Choroid plexus epithelial cell (primary cell): ENCODE data around the gene HIVEP3.

Experiments
- DNase-seq: peaks from one replicate; pipeline ENCODE4 v3.0.0-alpha.2; 2010; ENCODE audit warnings: low read depth
- H3K4me3 ChIP-seq: 2 replicates; pipeline ENCODE4 v1.5.1; 2011; ENCODE audit warnings: low read depth, mild to moderate bottlenecking, control low read depth, low read length, moderate library complexity
- CTCF ChIP-seq: conservative IDR thresholded peaks from 2 replicates; pipeline ENCODE4 v1.5.1; 2011; ENCODE audit warnings: low read depth, mild to moderate bottlenecking, control low read depth, inconsistent platforms, low read length, moderate library complexity

HIVEP3 gene

GRCh38 chr1:41812051-41812450, 106.7 kb downstream of the HIVEP3 start:
- H3K4me3 ChIP-seq = no peak overlapping the region
- DNase-seq = peak; percentile 90
- TF ChIP-seq CTCF = peak; percentile 95

DNA sequence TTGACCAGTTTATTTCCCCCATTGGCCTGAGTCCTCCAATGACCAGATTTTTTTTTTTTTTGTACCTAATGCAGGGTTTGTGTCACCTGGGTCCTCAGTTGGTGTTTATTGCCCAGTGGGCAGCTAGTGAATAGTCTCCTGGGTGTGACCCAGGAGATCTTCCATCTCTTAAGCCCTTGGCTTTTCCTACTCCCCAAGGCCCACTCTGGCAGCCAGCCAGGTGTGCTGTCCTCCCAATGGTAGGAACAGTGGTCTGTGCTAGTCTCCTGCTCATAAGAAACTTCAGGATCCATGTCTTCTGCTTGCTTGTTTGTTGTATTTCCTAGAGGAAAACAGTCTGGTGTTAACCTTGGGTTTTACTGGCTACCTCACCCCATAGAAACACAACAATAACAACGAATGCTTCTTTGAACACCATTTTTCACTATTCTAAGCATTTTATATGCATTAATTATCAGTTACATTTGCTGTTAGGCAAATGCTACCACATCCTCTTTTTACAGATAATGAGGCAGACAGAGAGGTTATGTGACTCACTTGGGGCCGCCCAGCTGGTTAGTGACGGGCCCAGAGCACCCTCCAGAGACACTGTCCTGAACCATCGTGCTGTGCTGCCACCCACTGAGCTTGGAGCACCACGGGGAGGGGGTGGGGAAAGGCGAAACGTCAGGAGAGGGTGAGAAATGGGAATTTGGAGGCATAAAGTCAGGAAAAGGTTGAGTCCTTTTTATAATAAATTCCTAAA, 107.5 kb downstream of the HIVEP3 start:
- no peak overlapping the region for H3K4me3 ChIP-seq
- peak; percentile 58 for DNase-seq
- no peak for TF ChIP-seq CTCF

DNA sequence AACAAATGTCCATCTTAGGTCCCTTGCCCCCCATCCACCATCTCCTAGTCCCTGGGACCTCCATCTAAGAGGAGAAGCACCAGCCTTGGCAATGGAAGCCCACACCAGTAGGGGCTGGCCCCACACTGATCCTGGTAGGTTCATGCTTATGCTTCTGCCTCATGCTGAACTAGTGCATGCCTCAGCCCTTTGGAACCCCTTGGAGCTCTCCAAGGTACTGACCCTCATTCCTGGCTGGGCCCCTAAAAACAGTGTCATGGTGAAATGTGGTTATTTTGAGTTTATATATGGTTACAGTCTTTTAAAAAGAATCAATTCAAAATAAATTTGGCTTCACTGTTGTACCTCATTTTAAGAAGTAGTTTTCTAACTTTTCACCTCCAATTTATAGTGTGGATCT, 108.3 kb downstream of the HIVEP3 start:
- H3K4me3 ChIP-seq = no peak overlapping the region
- peak; percentile 62 for DNase-seq
- TF ChIP-seq CTCF = peak; percentile 17

DNA sequence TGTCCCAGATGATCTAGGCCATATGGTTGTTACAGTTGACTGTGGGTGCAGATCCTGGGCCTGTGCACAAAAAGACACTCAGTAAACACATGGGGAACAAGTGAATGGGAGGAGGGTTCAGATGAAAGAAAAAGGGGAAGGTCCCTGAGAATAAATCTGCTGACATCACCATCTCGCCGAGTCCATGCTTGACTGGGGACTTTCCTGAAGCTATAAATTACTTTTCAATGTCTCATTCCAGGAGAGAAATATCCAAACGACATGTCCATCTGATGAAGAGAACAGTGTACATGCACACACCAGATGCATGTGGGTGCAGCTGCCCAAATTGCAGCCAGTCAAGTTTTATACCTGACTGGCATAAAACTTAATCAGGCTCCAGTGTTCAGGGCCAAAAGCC, 109.0 kb downstream of the HIVEP3 start:
- no peak overlapping the region for H3K4me3 ChIP-seq
- DNase-seq = no peak
- no peak for TF ChIP-seq CTCF

DNA sequence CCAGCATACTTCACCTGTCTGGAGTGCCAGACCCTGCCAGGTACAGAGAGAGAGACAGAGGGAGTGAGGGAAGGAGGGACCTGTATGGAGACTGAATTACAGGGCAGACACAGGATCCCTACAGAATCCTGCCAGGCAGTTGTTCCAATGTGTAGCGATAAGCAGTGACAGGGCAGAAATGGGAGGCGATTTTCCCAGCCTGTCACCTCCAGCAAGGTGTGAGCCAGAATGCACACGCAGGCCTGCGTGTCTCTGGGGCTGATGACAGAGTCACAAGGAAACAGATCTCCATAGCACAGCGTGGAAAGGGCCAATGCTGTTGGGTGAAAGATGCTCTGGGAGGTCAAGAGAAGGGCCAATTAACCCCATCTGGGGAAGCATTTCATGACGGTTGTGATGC, 111.3 kb downstream of the HIVEP3 start:
- H3K4me3 ChIP-seq = no peak overlapping the region
- TF ChIP-seq CTCF = no peak
- no peak for DNase-seq

- no peak overlapping the region for H3K4me3 ChIP-seq
- TF ChIP-seq CTCF = no peak
- DNase-seq = no peak
These were observed 112.1 kb downstream of the HIVEP3 start for GRCh38 chr1:41806472-41807155.
